Body of pancreas (tissue), 4 donors: Measurements from ENCODE around the gene SLBP. TPM values are rescaled to one million over a fixed set of nuclear protein-coding genes. Genes with fewer than 3 reads are reported as not detected.

ENCODE experiments used
- ATAC-seq: fragments of 150-250 bp; one replicate; pipeline ENCODE4 v1.9.1; 2016
- DNase-seq, 4 donors: peaks; one replicate each; pipeline ENCODE4 v3.0.0-alpha.2; 2019
- H3K27ac ChIP-seq, 4 donors: fragments of 200-600 bp; sonication (generic); 1 replicate in 3 of 4; 2 replicates in 1 of 4; pipeline versions ENCODE4 v1.5.1 to v1.6.1; 2016 to 2019; ENCODE audit warnings: mild to moderate bottlenecking in 1 of 4, mixed read lengths in 1 of 4, moderate library complexity in 1 of 4
- H3K27me3 ChIP-seq, 2 donors: fragments of 200-600 bp; sonication (generic); one replicate each; pipeline ENCODE4 v1.6.0; 2016; ENCODE audit warnings: mild to moderate bottlenecking in 1 of 2
- H3K36me3 ChIP-seq, 2 donors: fragments of 200-600 bp; sonication (generic); replicated peaks in 1 of 2; 2 replicates each; pipeline ENCODE4 v1.5.1; 2016; ENCODE audit warnings: low read depth in 2 of 2; ENCODE audit not compliant: insufficient read depth in 1 of 2
- H3K4me1 ChIP-seq: fragments of 200-600 bp; sonication (generic); one replicate; pipeline ENCODE4 v1.6.0; 2016
- H3K4me3 ChIP-seq, 2 donors: fragments of 200-600 bp; sonication (generic); 1 replicate in 1 of 2; 2 replicates in 1 of 2; pipeline ENCODE4 v1.5.1; 2016 to 2019
- H3K9me3 ChIP-seq, 3 donors: fragments of 200-600 bp; sonication (generic); 1 replicate in 2 of 3; 2 replicates in 1 of 3; pipeline ENCODE4 v1.5.1; 2016
- CTCF ChIP-seq, 7 experiments: fragments of 450-650 bp in 4 of 7; fragments of 200-600 bp in 3 of 7; sonication (generic) in 3 of 7; IDR thresholded peaks; one replicate each; pipeline ENCODE4 v1.5.1; 2016 to 2019; ENCODE audit warnings: antibody characterized with exemption in 7 of 7
- POLR2A ChIP-seq, 3 donors: fragments of 450-650 bp; IDR thresholded peaks; one replicate each; pipeline ENCODE4 v1.6.1; 2016; ENCODE audit warnings: antibody characterized with exemption in 3 of 3, mild to moderate bottlenecking in 2 of 3
- WGBS, 2 donors: methylation state at CpG; one replicate each; pipeline ENCODE4 v1.1.5; 2017; 5-methylcytosine and 5-hydroxymethylcytosine counted together
- intact Hi-C: fragments of 100-400 bp; cut with DNase I; formaldehyde crosslinking; loops from one replicate; pipeline ENCODE4 v1.15.1; 2023
- total RNA-seq, 2 donors: library from RNA; depleted of rRNA; stranded (reverse); fragments of >200 nt; gene quantifications; one replicate each; pipeline ENCODE4 v1.1.0, GENCODE V29; 2016

SLBP gene
- total RNA-seq, 2 donors from 2014 or later = 23.7 to 26.2 TPM

DNA sequence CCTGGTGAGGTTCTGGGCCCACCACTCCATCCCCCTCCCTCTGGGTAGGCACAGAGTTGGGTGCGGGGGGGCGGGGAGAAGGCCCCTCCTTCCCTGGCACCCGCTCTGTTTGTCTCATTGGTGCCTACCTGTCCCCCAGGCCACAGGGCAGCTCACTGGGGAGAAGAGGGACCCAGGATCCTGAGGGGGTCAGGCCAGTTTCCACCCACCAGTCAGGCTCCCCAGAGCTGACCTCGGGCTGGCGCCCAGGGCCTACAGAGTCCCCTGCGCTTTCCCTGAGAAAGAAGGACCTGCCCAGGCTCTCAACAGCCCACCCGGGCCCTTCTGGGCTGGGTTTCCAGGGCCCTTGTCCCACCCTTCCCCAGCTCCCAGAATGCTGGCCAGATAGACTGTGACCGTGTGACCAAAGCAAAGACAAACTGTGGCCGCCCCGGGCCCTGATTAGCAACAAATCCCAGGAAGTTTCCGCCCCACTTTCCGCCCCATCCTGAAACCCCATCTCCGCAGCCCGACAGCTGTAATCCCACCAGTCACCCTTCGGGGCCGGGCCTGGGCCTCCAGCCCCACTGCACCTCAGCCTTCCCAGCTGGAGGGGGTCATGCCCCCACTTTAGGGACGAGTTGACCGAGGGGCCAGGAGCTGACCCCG, 47.2 kb upstream of the SLBP start:
- TF ChIP-seq POLR2A (IDR thresholded peaks at IDR 0.05) (no peak), CTCF (IDR thresholded peaks at IDR 0.05) (no peak)
- Histone ChIP-seq H3K4me3 (no peak overlapping the region), H3K9me3 (no peaks in the 10 kb centered on the region), H3K27ac (no peak overlapping the region), H3K4me1 (peaks cover 25% of the 10 kb centered on the region), H3K36me3 (no peaks in the 10 kb centered on the region), H3K27me3 (no peaks in the 10 kb centered on the region)
- DNase-seq (no peak), ATAC-seq (no peak)
- intact Hi-C loops = no loop called here
- WGBS, 2 donors = 79 to 90% methylated on average over 2 to 19 of the region's 19 CpGs

DNA sequence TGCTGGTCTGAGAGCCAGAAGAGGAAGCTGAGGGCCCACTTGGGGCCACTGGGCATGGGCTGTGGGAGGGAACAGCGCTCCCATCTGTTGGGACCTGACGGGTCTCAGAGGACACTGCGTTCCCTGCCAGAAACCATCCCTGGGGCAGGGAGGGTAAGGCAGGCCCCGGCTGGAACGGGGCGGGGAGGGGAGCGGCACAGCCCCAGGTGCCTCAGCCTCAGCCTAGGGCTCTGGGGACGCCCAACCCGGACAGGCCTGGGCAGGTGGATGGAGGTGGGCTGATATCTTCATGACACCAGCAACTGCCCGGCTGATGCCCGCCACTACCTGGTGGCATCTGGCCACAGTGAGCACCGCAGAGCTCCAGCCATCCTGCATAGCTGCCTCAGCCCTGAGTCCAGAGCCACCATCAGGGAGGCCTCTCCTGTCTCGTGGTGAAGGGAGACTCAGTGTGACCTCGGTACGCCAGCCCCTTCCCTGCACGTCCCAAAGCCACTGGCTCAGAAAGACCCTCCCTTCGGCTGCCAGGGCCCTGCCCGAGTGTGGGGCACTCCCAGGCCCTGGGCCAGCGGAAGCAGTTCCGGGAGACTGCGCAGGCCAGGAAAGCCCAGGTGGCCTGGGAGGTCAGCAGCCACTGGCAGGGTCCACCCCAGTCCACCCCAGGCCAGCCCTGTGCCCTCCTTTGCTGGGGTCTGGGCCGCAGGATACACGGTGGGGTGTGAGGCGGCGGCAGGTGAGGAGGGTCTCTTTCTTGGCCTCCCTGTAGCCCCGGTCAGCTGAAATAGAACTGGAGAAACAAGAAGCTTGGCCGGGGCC, 46.4 kb upstream of the SLBP start:
- DNase-seq (no peak), ATAC-seq (no peak)
- Histone ChIP-seq H3K27me3 (no peaks in the 10 kb centered on the region), H3K27ac (no peak overlapping the region), H3K4me1 (peaks cover 26% of the 10 kb centered on the region), H3K4me3 (no peak overlapping the region), H3K36me3 (no peaks in the 10 kb centered on the region), H3K9me3 (no peaks in the 10 kb centered on the region)
- TF ChIP-seq POLR2A (IDR thresholded peaks at IDR 0.05) (no peak), CTCF (IDR thresholded peaks at IDR 0.05) (no peak)
- intact Hi-C loops = no loop called here
- 84% methylated on average over 12 to 22 of the region's 27 CpGs for WGBS, 2 donors

- Histone ChIP-seq H3K27me3 (no peaks in the 10 kb centered on the region), H3K27ac (no peak overlapping the region), H3K36me3 (no peaks in the 10 kb centered on the region), H3K4me1 (peaks cover 28% of the 10 kb centered on the region), H3K4me3 (no peak overlapping the region), H3K9me3 (no peaks in the 10 kb centered on the region)
- no peak for DNase-seq
- whole genome bisulfite sequencing, 2 donors = 54 to 55% methylated on average over 16 to 17 of the region's 17 CpGs
- no peak for TF ChIP-seq POLR2A (IDR thresholded peaks at IDR 0.05)
- intact Hi-C loops = no loop called here
- no peak for ATAC-seq
These were observed 45.7 kb upstream of the SLBP start for GRCh38 chr4:1757836-1758235.

DNA sequence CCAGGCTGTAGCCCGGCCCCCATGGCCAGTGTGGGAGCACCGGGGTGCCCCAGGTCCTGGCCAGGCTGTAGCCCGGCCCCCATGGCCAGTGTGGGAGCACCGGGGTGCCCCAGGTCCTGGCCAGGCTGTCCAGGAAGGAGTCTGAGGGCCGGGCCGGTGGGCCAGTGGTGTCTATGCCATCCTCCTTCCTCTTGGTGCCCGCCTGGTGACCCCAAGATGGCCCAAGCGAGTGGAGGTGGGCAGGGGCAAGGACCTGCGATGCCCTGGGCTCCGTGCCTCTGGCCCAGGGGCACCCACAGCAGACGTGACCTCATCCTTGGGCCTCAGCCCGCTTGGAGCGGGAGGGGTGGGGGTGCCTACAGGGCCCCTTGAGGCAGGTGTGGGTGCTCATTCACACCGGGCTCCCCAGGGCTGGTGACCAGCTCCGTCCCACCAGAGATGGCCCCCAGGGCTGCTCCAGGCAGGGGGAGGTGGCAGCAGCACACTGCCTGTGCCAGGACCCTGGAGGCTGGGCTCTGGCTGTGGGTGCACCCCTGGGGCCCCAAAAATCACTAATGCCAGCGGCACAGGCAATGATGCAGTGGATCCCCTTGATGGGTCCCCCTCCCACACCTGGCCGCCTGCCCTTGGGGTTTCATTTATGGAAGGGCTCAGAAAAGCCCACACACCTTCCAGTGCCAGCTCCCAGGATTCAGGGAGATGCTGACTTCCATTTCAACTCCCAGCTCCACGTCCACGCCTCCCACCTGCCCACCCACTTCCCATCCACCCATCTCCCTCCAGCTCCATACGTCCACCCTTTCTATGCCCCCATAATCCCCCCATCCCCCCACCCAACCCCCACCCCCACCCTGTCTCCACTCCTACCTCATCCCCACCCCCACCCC, 45.0 kb upstream of the SLBP start:
- no peak for DNase-seq
- H3K4me3 ChIP-seq = no peak overlapping the region
- H3K27me3 ChIP-seq = no peaks in the 10 kb centered on the region
- H3K9me3 ChIP-seq = no peaks in the 10 kb centered on the region
- TF ChIP-seq POLR2A (IDR thresholded peaks at IDR 0.05) = no peak
- no peak for TF ChIP-seq CTCF (IDR thresholded peaks at IDR 0.05)
- intact Hi-C loops = no loop called here
- H3K36me3 ChIP-seq = no peaks in the 10 kb centered on the region
- H3K4me1 ChIP-seq = peaks cover 26% of the 10 kb centered on the region
- H3K27ac ChIP-seq = no peak overlapping the region
- 69 to 74% methylated on average over 5 to 14 of the region's 20 CpGs for WGBS, 2 donors
- no peak for ATAC-seq

DNA sequence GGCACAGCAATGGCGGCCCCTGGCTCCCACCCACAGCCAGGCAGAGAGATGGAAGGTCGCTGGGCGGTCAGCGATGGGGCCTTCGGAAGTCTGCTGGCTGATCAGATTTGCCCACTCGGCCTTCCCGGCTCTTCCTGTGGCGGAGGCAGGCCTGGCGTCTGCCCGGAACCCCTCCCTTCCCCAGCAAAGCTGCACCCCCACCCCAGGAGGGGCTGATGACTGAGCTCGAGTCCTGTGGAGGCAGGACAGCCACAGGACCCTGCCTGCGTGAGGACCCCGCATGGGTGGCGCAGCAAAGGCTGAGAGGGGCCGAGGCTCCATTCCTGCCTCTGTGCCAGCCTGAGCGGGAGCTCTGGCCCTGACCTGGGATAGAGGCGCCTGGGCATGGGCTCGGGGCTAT, 44.0 kb upstream of the SLBP start:
- no peak overlapping the region for H3K27ac ChIP-seq
- no peak overlapping the region for H3K4me3 ChIP-seq
- DNase-seq (no peak), ATAC-seq (no peak)
- H3K27me3 ChIP-seq = no peaks in the 10 kb centered on the region
- H3K9me3 ChIP-seq = no peaks in the 10 kb centered on the region
- WGBS, 2 donors = 66% methylated on average over 13 of the region's 18 CpGs; no CpG with 5 or more reads in 1 of the 2 donors
- peaks cover 25% of the 10 kb centered on the region for H3K4me1 ChIP-seq
- no peak for TF ChIP-seq POLR2A (IDR thresholded peaks at IDR 0.05)
- TF ChIP-seq CTCF (IDR thresholded peaks at IDR 0.05) = no peak
- no peaks in the 10 kb centered on the region for H3K36me3 ChIP-seq
- intact Hi-C loops = no loop called here
